GM12892 (cell line): ENCODE results near the gene ALK. TPM values are rescaled to one million over a fixed set of nuclear protein-coding genes. Genes with fewer than 3 reads are reported as not detected.

Experiments
- DNase-seq: peaks from one replicate; pipeline ENCODE4 v3.0.0; 2011; ENCODE audit not compliant: insufficient read length
- FAIRE-seq: peaks from 2 replicates; lab custom pipeline; 2011; peaks lifted over from hg19 to GRCh38; lab: Jason Lieb, UNC
- POLR2A ChIP-seq: IDR thresholded peaks from 2 replicates; pipeline ENCODE4 v1.6.1; 2011; ENCODE audit warnings: low read depth, low read length, control low read depth
- POLR2AphosphoS5 ChIP-seq: IDR thresholded peaks from 2 replicates; pipeline ENCODE4 v1.6.1; 2011; ENCODE audit warnings: low read depth, low read length, control low read depth
- TAF1 ChIP-seq: IDR thresholded peaks from 2 replicates; pipeline ENCODE4 v1.6.1; 2011; ENCODE audit warnings: low read depth, mild to moderate bottlenecking, control low read depth, low read length, borderline replicate concordance
- polyA plus RNA-seq: library from polyadenylated mRNA; unstranded; fragments of >200 nt; gene quantifications from one replicate; pipeline ENCODE4 v1.2.1, GENCODE V29; 2012; ENCODE audit warnings: missing spikeins, inconsistent platforms; ENCODE audit not compliant: missing spikeins

ALK gene
- polyA plus RNA-seq, result 0.13 TPM

DNA sequence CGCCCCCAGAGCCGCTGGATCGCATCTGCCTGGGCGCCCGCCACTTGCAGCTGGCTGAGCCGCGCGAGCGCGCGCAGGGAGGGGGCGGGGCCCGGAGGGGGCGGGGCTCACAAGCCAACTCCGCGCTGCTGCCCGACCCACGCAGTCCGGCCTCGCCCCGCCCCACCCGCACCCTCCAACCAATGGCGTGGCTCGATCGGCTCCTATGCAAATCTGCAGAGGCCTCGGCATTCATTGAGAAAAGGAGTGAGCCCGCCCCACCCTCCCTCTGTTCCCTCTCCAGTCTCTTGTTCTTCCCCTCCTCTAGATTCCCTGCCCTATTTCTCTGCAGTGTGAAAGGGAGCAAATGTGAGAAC, at the start of gene ALK:
Gene ALK, minus strand, starts transcription at position 27 of the 356 bp plus-strand sequence. CDS start 927 bp downstream, outside the sequence.
- DNase-seq, result peak; percentile 40
- no peak for TF ChIP-seq POLR2A
- no peak for TF ChIP-seq POLR2AphosphoS5
- TF ChIP-seq TAF1, result no peak
- FAIRE-seq, result no peak

DNA sequence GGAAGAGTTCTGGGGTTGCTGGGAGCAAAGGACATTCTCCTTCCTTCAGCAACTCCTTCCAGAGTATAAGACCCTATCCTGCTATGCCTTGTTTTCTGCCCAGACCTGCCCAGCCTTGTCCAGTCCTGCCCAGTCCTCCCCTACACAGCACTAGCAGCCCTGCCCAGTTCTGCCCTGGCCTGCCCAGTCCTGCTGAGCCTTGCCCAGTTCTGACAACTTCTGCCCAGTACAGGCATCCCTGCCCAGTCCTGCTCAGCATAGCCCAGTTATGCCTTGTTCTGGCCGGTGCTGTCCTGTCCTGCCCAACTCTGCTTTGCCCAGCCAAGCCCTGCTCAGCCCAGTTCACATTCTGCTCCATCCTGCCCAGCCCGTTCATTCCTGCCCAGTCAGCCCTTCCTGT, 44.9 kb upstream of the ALK start:
- DNase-seq (no peak), FAIRE-seq (no peak)
- TF ChIP-seq TAF1 (no peak), POLR2AphosphoS5 (no peak), POLR2A (no peak)

DNA sequence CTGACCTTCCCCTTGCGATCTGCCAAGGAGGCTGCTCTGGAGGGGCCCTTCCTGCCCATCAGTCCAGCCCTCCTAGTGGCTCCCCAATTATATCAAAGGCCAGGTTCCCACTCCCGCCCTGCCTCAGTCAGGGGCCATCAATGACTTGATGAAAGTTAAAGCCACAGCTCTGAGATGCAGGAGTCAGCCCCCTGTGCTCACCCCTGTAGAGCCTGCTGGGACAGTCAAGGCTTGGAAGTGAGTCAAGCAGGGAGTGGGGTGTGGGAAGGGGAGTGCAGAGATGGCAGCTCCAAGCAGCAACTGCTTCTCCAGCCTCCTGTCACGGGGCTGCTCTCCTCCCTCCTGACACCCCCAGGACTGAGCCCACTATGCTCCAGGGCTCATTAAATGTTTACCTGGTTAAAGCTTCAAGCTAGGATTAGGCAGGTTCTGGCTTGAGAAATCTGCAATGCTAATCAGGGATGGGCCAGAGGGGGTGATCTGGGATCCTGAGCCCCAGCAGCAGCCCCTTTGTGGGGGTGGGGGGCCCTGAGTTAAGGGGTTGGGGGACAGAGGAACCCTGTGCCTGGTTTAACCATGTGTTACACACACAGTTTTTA, 42.7 kb upstream of the ALK start:
- no peak for FAIRE-seq
- TF ChIP-seq POLR2A (no peak), POLR2AphosphoS5 (no peak), TAF1 (no peak)
- no peak for DNase-seq

DNA sequence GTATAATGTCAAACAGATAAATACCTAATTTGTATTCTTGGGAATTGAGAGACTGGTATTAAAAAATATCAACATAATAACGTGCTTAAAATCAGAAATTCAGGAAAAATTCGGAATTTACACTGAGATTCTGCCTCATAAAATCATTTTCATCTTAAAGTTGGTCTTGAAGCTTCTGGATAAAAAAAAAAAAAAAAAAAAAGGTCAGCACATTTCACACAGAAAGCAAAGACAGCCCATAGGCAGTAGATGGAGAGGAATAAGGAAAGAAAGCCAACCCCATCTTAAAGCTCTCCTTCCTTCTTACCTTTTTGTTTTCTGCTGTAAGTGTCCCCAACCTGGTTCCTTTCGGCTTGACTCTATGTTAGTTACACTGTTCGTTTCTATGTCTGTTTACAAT, 41.5 kb upstream of the ALK start:
- DNase-seq, result no peak
- FAIRE-seq, result no peak
- TF ChIP-seq POLR2A (no peak), POLR2AphosphoS5 (no peak), TAF1 (no peak)

DNA sequence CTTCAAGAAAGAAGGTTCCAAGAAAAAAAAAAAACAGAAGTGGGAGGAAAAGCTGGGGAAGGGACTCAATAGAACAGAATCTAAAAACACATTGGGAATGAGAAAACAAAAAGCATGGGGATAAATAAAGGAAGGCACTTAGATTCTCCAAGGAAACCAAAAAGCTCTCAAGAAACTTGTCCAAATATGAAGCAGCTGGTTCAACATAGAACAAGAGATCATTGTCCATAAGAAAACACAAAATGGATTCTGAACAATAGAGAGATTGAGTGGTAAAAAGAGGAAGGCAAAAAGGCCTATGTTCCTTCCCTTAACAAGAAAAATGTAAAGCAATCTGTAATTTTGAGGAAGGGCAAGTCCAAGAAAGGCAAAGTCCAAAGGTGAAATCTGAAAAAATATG, 32.9 kb upstream of the ALK start:
- no peak for DNase-seq
- TF ChIP-seq TAF1, result no peak
- no peak for TF ChIP-seq POLR2A
- TF ChIP-seq POLR2AphosphoS5, result no peak
- FAIRE-seq, result no peak

DNA sequence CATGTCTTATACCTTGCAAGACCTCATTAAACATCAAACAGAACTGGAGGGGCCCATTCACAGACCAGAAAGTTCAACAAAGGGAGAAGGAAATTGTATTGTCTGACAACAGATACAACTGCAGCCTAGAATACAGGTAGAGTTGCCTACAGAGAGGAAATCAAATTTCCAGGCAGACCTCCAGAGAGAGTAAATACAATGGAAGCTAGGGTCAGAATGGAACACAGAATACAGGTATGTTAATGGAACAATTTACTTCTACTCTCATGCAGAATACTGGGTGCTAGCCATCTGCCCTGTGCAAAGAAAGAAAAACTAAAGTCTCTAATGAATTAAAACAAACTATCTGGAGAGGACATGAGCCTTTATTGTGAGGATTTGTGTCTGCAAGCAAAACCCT, 31.6 kb upstream of the ALK start:
- DNase-seq, result no peak
- TF ChIP-seq POLR2A (no peak), POLR2AphosphoS5 (no peak), TAF1 (no peak)
- no peak for FAIRE-seq

DNA sequence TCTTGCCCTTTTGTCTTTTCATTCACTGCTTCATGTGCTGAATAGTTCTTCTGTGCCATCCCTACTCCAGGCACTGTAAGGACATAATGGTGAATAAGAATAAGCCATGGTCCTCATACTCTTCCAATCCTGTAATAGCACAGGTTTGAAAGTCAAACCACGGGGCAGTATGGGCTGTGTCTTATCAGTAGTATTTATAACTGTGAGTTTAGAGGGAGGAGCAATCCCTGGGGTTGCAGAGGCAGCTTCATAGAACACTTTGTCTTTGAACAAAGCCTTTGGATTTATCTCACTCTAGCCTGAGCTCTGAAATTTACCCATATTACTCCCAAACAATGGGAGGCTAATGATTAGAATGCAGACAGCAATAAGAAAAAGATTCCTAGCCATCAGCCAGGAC, 30.2 kb upstream of the ALK start:
- TF ChIP-seq POLR2AphosphoS5, result no peak
- no peak for TF ChIP-seq TAF1
- no peak for TF ChIP-seq POLR2A
- DNase-seq, result no peak
- FAIRE-seq, result no peak

DNA sequence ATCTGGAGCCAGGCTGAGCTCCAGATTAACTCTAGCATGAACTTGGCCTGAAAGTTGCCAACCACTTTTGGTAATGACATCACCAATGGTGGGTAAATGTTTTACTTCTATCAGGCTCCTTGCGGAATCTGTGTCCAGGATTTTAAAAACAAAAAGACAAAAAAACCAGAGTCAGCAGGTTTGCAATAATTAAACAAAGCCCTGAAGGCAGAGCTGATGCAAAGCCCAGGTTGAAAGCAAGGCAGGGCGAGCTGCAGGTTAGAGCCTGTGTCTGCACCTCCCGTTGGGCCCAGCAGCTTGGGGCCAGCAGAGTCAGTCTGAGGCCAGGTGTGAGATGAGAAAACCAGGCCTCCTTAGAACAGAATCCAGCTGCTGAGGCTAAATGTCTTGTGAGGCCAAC, 29.1 kb upstream of the ALK start:
- TF ChIP-seq POLR2AphosphoS5 (no peak), POLR2A (no peak), TAF1 (no peak)
- FAIRE-seq, result no peak
- DNase-seq, result no peak

DNA sequence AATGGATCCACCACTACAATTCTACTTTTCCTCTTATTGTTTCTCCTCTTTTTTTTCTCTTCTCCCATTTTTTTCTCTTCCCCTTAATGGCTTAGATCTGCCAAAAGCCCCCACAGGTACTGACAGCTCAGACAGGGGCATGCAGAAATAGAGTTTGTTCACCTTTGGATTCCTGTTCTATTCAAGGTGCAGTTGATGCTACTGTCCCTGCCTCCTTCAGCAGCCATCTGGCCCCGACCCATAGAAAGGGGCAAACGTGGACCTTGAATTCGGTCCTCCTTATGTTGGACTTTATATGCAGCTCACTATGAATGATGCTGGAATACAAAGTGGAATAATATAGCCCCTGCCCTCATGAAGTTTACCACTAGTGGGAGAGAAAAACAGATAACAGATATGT, 27.7 kb upstream of the ALK start:
- FAIRE-seq (no peak), DNase-seq (no peak)
- TF ChIP-seq TAF1 (no peak), POLR2A (no peak), POLR2AphosphoS5 (no peak)

DNA sequence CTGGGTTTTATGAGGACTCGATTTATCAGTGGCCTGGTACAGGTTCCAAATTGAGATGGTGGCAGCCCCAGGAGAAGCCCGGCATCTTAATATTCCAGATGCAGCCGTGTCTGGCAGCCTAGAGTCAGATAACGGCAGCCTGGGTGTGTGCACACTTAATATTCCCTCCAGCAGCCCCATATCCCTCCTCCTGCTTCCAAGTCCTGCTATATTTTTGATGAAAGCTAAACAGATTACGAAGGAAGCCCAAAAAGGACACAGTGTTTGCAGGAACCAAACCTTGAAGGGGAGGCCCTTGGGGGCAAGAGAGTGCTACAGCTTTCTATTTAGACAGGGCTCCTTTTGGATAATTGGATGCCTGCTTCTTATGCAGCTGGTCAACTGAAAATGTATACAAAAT, 25.1 kb upstream of the ALK start:
- no peak for TF ChIP-seq POLR2A
- TF ChIP-seq POLR2AphosphoS5, result no peak
- no peak for DNase-seq
- no peak for FAIRE-seq

DNA sequence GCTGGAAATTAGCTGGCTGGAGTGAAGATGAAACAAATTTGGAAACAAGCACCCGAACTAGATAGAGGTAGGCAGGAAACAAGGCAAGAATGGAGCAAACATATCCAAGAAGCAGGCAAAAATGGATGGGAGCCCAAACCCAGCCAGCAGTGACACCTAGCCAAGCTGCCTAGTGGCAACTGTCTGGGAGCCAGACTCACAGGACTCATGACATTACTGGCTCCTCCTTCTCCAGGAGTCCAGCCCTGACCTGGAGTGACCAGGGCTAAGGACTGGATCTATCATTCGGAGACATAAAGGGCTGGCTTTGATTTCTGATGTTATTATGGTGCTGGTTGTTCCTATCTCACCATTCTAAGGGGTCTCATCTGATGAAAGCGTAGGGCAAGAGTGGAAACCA, 21.3 kb upstream of the ALK start:
- TF ChIP-seq TAF1, result no peak
- TF ChIP-seq POLR2AphosphoS5, result no peak
- TF ChIP-seq POLR2A, result no peak
- DNase-seq (no peak), FAIRE-seq (no peak)

DNA sequence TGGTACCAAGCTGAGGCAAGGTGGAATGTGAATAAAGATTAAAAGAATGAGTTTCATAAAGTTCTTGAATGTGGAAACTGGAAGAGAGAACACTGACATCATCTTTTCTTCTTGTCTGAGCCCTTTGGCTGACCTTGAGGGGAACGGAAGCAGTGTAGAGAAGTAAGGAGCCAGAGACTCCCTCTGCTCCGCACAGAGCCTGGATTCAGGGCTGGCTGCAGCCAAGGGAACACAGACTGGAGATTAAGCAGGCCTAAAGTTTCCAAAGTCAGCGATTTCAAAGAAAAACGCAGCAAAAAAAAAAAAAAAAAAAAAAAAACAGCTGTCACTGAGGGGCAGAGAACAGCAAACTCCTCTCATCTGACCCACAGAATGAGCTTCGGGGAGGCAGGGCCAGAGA, 19.3 kb upstream of the ALK start:
- FAIRE-seq, result no peak
- DNase-seq, result no peak
- TF ChIP-seq POLR2AphosphoS5, result no peak
- TF ChIP-seq TAF1, result no peak
- TF ChIP-seq POLR2A, result no peak

DNA sequence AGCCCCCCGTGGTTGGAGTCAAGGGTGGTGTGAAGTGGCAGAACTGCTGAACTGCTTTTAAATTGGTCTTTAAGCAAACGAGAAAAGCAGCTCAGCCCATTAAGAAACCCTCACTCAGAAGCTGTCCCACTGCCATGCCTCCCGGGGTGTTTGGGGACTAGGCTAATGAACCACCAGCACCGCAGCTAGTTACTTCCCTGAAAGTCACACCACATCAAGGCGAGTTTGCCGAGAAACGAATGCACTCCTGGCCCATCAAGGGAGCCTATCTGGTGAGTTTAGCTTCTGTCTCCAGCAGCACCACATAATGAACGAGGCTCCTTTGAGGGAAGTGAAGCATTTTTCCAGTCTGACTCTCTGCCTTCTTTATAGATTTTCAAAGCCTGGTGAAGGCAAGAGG, 14.6 kb upstream of the ALK start:
- FAIRE-seq, result no peak
- TF ChIP-seq POLR2AphosphoS5 (no peak), TAF1 (no peak), POLR2A (no peak)
- DNase-seq, result no peak
